Nucleus accumbens (tissue), 56 donors: ENCODE data around the gene UBAC1.
"Not testable (repeated sequence)": the region's sequence is repeated elsewhere in the genome, so short reads cannot be mapped to it uniquely, and the experiment has no call there.

Experiments
- DNase-seq, 56 donors: peaks; one replicate each; lab custom pipeline; 2025; lab: John Stamatoyannopoulos, UW

The UBAC1 gene

DNA sequence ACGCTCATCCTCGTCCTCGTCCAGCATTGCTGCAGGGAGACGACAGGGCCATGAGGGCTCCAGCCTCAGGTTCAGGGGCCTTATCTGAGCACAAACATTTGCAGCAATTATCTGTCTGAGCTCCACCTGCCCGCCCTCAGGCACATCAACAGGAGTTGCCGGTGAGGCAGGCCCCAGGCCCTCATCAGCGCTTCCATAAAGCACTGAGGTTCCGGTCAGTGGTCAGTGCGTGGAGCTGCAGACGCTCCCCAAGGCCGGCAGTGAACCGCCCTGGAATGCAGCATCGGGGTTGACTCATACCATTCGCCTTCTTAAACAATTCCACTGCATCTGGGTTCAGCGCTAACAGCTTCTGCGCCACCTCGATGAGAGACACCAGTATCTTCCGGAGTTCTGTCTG, 15.2 kb downstream of the UBAC1 start:
- DNase-seq: no peak

DNA sequence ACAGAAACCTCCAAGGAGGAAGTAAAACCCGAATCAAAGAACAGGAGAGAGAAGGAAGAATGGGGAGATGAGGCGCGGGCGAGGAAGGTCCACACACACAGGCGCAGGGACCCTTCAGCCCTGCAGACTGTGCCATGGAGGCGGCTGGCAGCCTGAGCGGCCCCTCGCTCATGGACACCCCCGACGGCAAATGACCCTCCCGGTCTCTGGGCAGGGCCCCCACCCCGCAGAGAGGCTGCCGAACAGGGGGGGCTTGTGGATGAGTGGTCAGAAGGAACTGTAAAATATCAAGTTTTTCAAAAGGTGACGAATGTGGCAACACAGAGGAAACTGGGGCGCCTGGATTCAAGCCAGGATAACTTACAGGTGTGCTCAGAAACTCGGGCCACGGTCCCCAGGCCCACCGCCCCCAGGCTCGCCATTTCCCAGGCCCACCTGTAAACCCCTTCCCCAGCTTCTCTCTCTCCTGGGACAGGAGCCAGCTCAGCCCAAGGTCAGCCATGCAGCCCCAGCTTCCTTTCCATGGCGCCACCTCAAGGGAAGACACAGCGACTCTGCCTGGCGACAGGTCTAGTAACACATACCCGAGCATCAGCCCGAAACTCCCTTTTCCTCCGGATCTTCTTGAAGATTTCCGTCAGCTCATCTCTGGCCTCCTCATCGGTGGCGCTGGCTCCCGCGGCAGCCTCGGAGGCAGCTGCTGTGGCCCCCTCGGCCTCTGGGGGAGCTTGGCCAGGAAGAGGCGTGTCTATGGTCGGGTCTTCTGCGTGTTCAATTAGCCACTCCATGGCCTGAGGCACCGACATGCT, 16.5 kb downstream of the UBAC1 start:
- no peak for DNase-seq

DNA sequence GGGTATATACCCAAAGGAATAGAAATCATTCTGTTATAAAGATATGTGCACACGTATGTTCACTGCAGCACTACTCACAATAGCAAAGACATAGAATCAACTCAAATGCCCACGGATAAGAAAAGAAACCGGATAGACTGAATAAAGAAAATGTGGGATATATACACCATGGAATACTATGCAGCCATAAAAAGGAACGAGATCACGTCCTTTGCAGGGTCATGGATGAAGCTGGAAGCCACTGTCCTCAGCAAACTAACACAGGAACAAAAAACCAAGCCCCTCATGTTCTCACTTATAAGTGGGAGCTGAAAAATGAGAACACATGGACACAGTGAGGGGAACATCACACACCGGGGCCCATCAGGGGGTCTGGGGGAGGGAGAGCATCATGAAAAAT, 17.6 kb downstream of the UBAC1 start:
- DNase-seq: not testable (repeated sequence)

DNA sequence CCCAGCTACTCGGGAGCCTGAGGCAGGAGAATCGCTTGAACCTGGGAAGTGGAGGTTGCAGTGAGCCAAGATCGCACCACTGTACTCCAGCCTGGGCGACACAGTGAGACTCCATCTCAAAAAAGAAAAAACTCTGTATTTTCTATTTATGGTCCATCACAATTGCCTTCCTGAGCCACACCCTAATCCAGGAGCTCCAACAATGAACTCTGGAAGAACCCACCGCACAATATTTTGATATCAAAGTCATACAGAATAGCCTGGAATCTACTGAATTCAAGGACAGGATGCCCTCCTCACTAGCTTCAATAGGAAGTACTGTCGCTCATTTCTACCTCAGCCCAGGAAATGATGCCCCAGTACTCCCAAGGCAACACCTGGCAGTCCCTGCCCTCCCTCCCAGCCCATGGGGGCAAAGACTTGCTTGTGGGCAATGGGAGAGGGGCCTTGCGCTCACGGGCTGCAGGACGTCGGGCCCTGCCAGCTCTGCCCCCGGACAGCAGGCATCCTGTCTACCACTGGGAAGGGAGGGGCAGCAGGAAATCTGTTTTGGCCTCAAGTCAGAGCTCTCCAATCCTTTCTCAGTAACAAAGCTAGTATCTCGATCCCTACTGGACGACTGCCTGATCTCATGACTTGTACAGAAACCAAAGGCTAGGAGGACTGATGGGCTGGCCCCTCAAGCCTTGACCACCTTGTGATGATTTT, 19.7 kb downstream of the UBAC1 start:
- no peak for DNase-seq

DNA sequence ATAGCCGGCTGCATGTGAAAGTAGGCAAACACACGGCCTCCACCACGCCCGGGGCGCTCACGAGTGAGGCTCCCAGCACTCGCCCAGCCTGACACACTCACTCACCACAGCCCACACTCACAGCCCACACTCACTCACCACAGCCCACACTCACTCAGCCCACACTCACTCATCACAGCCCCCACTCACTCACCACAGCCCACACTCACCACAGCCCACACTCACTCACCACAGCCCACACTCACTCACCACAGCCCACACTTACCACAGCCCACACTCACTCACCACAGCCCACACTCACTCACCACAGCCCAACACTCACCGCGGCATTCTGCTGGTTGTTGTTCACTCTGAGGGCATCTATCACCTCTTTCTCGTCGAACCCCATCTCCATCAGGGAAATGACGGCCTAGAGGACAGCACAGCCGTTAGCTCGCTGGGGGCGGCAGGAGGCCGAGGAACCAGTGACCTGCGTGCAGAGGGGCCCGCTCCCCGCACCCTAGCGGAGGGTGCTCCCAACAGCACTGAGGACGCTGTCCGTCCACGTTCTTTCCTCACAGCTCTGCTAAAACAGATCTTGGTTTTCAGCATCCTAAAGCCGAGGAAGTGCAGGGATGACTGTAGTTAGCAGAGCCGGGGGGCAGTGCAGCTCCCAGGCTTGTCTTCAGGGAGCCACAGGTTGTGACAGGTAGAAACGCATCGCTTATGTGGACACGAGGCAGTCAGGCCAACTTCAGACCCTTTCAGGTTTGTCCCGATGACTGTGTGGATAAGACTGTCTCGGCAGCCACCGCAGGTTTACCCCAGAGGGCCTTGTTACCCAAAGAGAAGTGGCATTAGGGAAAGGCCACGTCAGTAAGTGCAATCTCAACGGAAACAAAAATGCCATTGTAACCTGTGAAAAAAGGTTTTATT, 21.6 kb downstream of the UBAC1 start:
- no peak for DNase-seq

DNA sequence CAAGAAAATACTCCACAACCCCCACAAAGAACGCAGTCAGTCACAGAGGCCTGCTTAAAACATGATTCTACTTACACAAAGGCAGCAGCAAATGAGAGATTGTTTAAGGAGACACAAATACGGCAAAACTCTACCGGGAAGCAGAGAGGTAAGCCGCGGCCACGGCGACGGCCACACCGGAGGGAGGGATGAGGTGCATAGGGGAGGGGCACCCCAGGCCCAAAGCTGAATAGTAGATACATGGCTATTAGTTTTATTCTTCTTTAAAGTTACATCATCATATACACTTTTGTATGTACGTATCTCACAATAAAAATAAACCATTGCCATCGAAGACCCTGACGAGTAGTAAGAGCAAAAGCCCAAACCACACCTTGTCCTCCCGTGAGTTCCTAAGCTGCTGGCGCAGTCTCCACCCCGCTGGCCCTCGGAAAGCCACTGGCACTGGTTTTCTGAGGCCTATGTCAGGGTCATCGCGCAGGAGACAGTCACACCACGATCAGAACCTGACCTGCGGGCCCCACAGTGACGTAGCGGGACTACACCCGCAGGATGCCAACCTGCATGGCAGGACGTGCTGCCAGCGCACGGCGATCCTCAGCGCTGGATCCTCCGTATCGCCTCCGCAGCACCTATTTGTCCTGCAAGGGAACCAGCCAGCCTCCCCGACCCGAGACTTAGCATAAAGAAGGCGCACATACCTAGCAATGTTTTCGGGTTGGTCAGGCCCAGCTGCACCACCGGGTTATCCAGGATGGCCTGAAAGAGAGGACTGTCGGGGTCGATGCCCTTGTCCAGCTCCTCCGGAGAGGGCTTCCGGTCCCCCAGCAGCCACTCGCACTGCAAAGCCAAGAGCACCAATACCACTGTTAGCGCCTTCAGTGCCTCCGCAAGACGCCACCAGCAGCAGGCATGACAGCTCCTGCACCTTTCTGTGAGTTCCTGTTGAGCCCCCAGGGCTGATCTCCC, 23.4 kb downstream of the UBAC1 start:
- DNase-seq: no peak

DNA sequence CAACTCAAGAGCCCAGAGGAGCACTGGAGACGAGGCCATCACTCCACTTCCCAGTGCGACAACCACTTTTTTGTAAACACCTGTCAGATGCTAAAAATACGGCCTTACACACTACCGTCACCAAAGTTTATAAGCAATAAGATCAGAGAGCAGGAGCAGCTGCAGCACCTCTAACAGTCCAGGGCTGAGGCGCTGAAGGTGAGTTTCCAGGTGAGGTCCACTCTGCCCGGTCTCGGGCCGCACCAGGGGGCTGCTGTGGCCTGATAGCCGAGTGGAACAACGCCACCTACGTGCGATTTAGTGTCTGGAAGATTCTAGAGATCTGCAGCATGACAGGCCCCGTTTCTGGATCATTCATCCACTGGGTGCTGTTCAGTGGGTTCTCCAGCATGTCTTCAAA, 28.1 kb downstream of the UBAC1 start:
- no peak for DNase-seq

DNA sequence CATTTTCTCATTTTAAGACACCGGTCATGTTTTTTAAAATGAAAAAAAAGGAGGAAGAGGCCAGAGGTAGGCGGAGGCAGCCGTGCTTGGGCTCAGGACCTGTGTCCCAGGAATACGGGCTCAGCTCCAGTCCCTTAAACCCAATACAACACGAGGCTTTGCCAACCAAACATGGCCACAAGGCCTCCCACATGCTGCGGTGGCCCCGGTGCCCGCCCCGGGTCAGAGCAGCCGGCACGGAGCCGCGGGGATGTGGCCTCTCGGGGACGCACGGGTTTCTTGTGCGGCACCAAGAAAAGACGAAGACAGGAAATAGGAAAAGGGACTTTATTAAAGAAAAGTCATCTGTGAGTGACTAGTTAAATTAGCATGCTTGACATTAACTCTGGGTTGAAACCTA, 28.5 kb downstream of the UBAC1 start:
- no peak for DNase-seq

DNA sequence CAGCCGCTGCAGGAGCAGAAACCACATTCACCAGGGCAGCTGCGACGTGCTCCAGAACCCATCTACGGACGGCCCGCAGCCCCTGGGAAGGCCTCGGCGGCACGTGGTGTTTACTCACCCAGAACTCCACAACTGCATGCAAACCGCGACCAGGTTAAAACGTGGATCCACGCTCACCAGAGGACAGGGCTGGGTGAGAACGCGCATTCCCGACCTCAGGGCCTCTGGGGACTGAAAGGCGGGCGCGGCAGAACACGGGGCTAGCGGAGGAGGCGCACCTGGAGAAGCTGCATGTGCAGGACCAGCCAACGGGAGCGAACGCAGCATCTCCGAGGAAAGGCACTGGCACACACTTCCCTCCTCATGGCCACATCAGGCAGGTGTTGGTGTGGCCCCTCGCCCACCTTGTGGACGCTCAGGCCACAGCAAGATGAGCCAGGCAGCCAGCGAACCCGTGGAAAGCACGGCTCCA, 29.8 kb downstream of the UBAC1 start:
- no peak for DNase-seq

DNA sequence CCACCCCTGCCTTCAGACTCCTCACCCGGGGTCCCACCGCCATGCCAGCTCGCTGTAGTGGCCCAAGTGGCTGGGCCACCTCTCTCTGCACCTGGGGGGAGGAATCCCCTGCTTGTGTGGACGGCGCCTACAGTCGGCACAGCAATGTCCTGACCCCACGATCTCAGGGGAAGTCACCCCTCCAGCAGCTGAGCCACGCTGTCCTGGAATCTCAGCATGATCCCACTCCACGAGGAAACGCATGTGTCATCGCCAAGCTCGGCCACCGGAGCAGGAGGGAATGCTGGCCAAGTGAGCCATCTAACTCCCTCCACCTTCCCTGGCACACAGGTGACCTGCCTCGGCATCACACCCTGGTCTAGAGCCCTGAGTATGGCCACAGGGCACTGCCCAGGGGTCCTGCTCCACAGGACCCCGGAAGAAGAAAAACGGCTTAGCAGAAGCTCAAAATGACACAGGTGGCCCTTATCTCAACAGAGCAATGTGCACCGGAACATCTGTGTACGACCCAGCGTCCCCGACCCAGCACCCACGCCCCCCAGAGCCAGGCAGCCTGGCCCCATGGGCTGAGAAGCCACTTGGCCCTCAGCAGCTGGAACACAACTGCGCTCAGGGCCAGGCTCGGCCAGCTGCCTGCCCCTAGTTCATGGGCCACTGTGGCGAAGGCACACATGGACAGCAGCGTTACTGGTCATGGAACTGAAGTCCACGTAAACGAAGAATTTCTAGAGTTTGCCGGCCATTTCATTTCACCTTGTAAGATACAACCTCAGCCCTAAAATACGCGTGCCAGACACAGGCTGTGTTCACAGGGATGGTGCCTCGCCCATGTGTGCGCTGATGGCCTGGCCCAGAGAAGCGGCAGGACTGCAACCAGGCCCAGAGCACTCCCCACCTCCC, 30.5 kb downstream of the UBAC1 start:
- DNase-seq: no peak

DNA sequence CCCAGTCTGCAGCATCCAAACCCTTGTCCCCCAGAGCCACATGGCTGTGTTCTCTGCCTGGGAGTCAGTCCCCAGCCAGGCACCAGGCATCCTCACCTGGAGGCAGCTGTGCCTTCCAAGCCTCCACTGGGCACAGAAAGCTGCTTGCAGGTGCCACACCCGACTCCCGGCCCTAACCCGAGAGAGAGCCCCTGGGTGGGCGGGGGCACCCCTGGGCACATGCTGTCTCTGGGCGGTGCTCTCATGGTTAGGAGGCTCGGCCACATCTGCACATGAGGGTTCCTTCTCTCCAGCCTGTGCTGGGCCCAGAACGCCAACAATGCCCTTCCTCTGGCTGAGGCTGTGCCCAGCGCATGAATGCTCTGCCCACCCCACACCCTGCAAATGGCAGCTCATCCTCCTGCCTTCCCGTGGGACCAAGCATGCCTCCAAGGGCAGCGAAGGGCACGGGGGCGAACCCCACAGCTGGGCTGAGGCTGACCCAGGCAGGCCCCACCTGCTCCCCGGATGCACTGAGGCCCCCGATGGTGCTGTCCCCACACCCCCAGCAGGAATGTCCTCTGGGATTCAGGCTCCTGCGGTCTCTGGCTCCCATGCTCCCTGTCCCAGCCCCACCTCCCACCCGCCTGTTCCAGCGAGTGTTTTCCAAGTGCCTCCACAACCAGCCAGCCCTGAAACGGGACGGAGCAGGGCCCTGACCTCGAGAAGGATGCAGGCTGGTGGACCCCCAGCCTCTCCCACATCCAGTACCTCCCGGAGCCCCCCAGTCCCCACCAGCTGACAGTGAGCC, 31.3 kb downstream of the UBAC1 start:
- DNase-seq: no peak

DNA sequence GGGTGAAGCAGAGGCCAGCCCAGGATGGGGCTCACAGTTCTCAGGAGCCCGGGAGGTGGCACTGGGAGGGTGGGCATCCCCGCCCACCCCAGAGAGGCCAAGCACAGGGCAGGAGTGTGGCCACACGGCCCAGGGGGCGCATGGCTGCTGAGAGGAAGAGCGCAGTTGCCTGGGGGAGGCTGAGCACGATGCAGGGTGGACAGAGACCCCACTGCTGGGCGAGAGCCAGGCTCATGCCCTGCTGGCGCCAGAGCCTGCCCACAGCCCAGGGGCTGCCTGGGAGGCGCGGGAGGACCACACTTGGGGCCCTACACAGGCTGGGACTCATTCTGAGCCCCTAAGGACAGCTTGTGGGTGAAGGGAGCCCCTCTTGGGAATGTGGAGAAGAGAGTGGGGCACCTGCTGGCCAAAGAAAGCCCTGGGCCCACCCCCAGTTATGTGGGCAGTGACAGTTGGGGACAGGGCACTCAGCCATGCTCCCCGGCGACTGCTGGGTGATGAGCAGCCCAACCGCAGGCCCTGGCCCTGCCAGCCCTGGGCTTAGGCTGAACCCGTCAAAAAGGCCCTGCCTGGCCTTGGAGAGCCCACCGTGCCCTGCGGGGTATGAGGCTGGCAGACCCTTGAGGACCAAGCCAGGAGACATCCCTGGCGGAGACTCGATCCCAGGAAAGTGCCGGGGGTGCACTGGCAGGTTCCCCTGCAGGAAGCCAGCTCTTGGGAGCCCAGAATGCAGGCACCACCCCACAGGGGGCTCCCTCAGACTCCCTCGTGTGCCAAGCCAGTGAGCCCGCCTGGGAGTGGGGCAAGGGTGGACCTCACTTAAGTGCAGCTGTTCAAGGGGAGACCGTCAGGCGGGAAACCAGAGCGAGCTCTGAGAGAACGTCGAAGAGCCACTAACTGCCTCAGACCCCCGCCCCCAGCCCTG, 32.2 kb downstream of the UBAC1 start:
- DNase-seq: no peak

DNA sequence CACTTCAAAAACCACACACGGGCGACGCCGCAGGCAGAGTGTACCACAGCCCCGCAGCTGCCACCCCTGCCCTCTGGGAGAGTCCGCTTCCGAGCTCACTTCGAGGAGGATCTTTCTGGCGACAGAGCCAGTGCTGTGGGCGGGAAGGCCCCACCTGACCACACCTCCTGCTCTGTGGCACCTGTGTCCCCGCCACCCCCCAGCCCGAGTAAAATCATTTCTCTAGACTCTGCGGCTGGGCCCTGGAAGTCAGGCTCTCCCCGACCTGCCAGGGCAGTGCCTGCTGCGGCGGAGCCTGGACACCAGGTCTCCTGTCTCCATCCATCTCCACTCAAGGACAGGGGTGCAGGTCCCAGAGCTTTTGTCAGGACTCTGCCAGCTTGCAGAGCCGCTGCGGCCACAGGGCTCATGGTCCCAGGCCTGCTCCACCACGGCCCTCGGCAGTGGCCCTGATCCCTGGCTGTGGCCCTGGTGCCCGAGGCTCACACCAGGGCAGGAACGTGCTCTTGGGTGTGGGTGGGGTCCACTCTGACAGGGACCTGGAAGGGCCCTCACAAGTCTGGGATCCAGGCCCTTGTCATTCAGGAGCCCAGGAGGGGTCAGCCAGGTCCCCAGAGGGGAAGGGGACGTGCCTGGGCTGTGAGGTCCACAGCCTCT, 33.0 kb downstream of the UBAC1 start:
- no peak for DNase-seq

DNA sequence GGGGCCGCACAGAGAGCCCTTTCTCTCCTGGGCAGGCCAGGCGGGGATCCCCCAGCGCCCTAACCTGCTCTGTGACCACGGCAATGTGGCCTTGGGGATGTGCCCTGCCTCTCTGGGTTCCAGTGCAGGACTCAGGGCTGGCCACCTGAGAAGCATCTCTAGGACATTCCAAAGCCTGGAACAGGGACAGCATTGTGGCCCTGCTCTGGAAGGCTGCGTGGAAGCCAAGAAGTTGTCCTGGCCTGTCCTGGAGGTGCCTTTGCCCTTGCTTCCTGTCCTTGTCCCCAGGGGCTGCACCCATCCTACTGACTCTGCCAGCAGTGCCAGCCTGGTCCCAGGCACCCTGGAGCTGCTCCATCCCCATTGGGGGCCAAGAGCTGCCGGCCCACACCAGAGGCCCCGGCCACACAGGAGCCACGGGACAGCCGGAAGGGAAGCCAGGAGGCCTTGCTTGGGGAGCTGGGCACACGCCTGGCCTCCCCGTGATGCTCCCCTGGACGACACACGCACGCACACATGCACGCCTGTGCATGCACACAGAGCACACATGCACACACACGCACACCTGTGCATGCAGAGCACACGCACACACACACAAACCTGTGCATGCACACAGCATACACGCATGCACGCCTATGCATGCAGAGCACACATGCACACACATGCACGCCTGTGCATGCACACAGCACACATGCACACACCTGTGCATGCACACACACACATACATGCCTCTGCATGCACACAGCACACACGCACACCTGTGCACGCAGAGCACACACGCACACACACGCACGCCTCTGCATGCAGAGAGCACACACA, 33.8 kb downstream of the UBAC1 start:
- DNase-seq: no peak
